PC-9 (cell line): ENCODE data around the gene ADPGK.

Source experiments
- CTCF ChIP-seq: fragments of 200-600 bp; sonication (generic); conservative IDR thresholded peaks from 2 replicates; pipeline ENCODE4 v1.6.1; 2017; ENCODE audit warnings: mixed run types, antibody characterized with exemption, mild to moderate bottlenecking, moderate library complexity
- EZH2 ChIP-seq: fragments of 200-600 bp; sonication (generic); IDR thresholded peaks from 2 replicates; pipeline ENCODE4 v1.8.0; 2017; ENCODE audit warnings: antibody characterized with exemption, low read depth

GRCh38 chr15:72800833-72801481 is 17.4 kb upstream of the ADPGK start:
- TF ChIP-seq CTCF (no peak), EZH2 (no peak)
